RPMI8226 (cell line): Measurements from ENCODE around the gene AGPAT2.

Experiments used
- DNase-seq: peaks from one replicate; pipeline ENCODE4 v3.0.0-alpha.2; 2015

The AGPAT2 gene

DNA sequence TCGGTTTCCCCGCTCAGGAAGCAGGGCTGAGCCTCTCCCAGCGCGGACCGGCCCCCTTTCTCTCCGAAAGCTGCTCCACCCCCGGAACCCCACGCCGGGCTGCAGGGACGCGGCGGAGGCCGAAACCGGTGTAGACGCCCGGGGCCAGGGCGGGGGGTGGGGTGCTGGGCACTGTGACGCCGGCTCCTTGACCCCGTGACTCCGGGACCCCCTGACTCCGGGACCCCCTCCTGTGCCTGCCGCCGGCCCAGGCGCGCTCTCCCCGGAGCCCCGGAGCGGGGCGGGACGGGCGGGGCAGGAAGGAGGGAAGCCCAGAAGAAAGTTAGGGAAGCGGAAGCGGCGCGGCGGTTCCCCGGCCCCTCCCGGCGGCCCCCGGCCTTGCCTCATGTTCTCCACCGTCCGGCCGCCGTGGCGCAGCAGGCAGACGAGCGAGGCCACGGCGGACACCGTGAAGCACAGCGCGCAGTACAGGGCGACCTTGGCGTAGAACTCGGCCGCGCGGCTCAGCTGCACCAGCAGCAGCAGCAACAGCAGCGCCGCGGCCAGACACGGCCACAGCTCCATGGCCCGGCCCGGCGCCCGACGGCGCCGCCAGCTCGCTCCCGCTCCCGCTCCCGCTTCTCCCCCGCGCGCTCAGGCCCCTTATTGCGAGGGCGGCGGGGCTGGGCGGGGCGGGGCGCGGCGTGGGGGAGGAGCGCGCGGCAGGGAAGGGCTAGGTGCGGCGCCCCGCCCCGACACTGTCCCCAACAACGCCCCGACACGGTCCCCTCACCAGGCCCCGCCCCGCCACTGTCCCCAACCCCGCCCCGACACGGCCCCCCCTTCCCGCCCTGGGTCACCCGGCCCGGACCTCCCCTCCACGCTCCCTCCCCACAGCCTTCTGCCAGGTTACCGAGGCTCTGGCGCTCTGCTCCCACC lies at the start of gene AGPAT2:
AGPAT2 (minus strand) TSS at position 664 of the 918 bp plus-strand sequence; CDS start at position 564, 100 bp downstream.
- peak; percentile 92 for DNase-seq

GRCh38 chr9:136735812-136736480 lies 48.7 kb upstream of the AGPAT2 start:
- DNase-seq = no peak

- DNase-seq = no peak
Measured at GRCh38 chr9:136734837-136735496, 47.7 kb upstream of the AGPAT2 start.

DNA sequence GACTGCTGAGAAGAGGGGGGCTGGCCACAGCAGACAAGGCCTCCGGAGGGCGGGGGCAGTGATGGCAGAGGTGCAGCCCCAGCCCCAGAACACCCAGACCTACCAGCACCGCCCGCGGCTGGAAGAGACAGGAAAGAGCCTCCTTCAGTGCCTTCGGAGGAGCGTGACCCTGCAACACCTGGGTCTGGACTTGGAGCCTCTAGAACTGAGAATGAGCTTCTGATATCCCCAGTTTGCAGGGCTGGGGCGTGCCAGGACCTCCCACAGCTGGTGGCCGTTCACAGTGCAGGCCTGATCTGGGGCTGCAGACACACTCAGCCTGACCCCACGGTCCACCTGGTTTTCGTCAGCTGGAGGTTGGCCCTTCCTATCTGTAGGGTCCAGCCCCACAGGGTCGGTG lies 46.4 kb upstream of the AGPAT2 start:
- DNase-seq = no peak

DNA sequence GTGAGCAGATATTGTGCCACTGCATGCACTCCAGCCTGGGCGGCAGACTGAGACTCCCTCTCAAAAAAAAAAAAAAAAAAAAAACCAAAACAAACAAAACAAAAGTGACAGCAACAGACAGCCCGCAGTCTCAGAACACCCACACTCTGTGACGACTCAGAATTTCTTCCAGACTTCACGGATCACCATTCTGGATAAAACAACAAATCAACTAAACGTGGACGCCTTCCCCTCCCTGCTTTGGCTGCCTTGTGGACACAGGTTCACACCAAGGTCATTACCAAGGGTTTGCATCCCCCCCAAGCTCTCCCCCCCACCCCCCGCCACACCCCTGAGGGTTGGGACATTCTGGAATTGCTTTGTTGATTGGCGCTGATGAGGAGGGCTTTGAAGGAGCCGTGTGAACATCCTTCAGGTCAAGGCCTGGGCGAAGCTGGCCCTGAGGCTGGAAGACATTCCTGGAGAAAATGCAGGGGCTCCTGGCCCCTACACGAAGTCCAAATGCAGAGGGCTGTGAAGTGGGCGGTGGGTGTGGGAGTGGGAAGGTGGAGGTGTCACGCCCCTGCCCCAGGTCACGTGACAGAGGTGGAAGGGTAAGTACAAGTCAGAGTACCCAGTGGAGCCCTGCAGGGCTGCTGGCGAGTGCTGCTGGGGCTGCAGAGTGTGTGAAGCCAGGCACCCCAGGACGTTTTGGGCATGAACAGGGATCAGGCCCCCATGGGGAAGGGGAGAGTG lies 45.4 kb upstream of the AGPAT2 start:
- no peak for DNase-seq

GRCh38 chr9:136729926-136730325 lies 42.7 kb upstream of the AGPAT2 start:
- no peak for DNase-seq

DNA sequence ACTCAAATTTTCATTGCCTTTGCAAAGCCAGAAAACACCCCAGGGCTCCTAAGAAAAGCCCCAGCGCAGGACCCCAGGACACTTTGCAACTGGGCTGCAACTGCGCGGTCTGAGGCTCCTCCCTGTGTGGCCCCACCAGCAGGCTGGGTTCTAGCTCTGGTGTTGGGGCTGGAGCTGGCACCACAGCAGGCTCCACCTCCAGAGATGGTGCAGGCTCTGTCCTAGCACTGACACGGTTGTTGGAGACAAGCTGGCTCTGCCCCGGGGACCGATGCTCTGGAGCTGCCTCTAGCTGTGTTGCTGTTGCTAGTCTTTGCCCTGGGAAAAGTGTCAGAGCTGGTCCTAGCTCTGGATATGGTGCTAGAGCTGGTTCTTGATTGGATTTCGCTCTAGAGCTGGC lies 41.9 kb upstream of the AGPAT2 start:
- peak; percentile 36 for DNase-seq

GRCh38 chr9:136728548-136729123 lies 41.4 kb upstream of the AGPAT2 start:
- peak; percentile 57 for DNase-seq

DNA sequence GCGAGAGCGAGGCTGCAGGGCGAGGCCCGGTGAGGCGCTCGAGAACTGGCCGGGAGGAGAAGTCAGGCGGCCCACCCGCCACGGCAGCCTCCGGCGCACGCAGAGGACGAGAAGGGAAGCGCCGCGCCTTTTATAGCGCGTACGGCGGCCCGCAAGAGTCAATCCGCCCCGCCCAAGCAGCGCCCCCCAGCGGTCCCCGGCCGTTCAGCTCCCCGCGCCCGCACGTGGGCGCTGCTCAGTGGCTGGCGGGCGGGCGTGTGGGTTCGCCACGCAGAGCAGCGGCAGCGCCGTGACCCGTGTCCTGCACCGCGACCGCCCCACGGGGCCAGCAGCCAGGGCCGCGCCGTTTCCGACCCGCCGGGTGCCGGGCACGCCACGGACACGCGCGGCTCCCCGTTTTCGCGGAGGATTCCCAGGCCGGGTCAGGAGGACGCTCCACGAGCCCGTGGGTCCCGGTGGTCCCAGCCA lies 40.9 kb upstream of the AGPAT2 start:
- DNase-seq = peak; percentile 97

GRCh38 chr9:136726631-136727191 lies 39.5 kb upstream of the AGPAT2 start:
- DNase-seq = peak; percentile 88

GRCh38 chr9:136726118-136726517 lies 38.9 kb upstream of the AGPAT2 start:
- DNase-seq = no peak

GRCh38 chr9:136725612-136726011 lies 38.4 kb upstream of the AGPAT2 start:
- no peak for DNase-seq

DNA sequence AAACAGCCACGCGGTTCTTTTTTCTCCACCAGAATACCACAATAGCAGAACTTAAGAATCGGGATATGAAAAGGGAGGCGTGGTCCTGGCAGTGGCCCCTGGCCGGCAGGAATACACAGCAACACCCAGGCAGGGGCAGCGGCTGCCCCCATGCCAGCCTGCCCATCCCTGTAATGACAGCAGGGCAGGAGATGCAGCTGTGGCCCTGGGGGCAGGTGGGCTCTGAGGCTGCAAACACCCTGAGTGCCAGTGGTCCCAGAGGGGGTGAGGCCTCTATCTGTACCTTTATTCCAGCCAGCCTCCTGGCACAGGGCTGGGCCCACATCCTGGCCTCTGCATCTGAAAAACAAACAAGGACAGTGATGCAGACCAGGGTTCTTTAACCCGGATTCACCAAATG lies 37.5 kb upstream of the AGPAT2 start:
- no peak for DNase-seq

GRCh38 chr9:136723989-136724388 lies 36.7 kb upstream of the AGPAT2 start:
- no peak for DNase-seq

- peak; percentile 48 for DNase-seq
Measured at GRCh38 chr9:136723362-136723976, 36.2 kb upstream of the AGPAT2 start.

GRCh38 chr9:136722969-136723356 lies 35.7 kb upstream of the AGPAT2 start:
- no peak for DNase-seq

GRCh38 chr9:136722093-136722968 lies 35.1 kb upstream of the AGPAT2 start:
- DNase-seq = no peak

- DNase-seq = peak; percentile 58
Measured at GRCh38 chr9:136721339-136722092, 34.3 kb upstream of the AGPAT2 start.

DNA sequence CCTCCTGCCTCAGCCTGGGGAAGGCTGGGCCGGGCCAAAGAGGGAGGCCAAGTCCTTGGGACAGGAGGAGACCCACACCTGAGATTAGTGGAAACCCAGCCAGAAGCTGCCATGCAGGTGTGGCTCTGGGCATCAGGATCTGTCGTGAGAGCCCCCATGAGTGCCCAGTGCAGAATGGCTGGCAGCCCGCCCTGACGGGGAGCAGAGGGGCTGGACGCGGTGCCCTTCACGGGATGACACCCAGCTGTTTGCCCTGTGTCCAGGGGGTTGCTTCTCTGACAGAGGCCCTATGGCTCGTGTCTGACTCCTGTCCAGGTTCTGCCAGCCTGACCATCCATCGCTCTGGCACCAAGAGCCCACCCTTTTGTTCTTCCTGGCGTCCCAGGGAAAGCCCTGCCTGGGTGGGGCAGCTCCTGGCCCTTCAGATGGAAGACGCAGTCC lies 33.7 kb upstream of the AGPAT2 start:
- DNase-seq = no peak
